GM18498 (cell line): ENCODE data around the gene FGFRL1.
A peak's percentile ranks its signal among the peaks of the same experiment; 100 is the strongest.

Experiments
- ATAC-seq: cut with Tn5 transposase; IDR thresholded peaks from one replicate; pipeline ENCODE4 v1.9.1; 2021; ENCODE audit warnings: mild to moderate bottlenecking, moderate library complexity; ENCODE audit not compliant: unreplicated experiment

Gene FGFRL1

GRCh38 chr4:1021386-1022050 is 10.1 kb downstream of the FGFRL1 start:
- peak; percentile 67 for ATAC-seq

DNA sequence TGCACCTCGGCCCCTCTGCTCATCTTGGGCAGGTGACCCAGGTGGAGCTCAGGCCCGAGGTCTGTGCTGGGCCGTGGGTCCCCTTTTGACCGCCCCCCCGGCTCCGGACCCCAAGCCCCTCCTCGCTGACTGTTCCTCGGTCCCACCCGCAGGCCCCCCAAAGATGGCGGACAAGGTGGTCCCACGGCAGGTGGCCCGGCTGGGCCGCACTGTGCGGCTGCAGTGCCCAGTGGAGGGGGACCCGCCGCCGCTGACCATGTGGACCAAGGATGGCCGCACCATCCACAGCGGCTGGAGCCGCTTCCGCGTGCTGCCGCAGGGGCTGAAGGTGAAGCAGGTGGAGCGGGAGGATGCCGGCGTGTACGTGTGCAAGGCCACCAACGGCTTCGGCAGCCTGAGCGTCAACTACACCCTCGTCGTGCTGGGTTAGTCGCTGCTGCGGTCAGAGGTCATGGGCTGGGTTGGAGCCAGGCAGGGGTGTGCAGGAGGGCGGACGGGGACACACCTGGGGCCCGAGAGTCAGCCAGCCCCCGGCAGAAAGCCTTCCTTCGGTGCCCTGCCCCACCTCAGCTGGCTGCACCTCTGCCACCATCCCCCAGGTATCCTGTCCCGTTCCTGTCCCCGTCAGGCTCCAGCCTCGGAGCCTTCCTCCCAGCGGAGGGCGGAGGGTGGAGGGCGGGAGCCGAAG is 10.8 kb downstream of the FGFRL1 start:
- no peak for ATAC-seq

DNA sequence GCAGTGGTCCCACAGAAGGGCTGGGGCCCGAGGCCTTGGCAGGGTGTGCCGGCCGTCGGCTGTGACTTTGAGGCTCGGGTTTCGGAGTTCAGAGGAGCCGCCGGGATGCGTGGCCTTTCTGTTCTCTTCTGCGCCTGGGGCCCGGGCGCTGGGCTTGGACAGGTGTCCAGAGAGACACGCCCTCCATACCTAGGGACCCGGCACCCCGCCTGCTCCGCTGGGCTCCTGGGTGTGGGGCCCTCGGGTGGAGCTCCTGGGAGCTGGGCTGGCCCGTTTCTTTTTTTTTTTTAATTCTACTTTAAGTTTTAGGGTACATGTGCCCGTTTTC is 11.3 kb downstream of the FGFRL1 start:
- ATAC-seq = no peak

- no peak for ATAC-seq
Measured at GRCh38 chr4:1023075-1023640, 11.7 kb downstream of the FGFRL1 start.

- ATAC-seq = no peak
Measured at GRCh38 chr4:1023895-1024740, 12.7 kb downstream of the FGFRL1 start.

GRCh38 chr4:1024882-1025545 is 13.6 kb downstream of the FGFRL1 start:
- no peak for ATAC-seq

- ATAC-seq = peak; percentile 64
Measured at GRCh38 chr4:1026115-1026514, 14.7 kb downstream of the FGFRL1 start.

- no peak for ATAC-seq
Measured at GRCh38 chr4:1027219-1027914, 15.9 kb downstream of the FGFRL1 start.

- ATAC-seq = no peak
Measured at GRCh38 chr4:1027915-1028238, 16.5 kb downstream of the FGFRL1 start.

DNA sequence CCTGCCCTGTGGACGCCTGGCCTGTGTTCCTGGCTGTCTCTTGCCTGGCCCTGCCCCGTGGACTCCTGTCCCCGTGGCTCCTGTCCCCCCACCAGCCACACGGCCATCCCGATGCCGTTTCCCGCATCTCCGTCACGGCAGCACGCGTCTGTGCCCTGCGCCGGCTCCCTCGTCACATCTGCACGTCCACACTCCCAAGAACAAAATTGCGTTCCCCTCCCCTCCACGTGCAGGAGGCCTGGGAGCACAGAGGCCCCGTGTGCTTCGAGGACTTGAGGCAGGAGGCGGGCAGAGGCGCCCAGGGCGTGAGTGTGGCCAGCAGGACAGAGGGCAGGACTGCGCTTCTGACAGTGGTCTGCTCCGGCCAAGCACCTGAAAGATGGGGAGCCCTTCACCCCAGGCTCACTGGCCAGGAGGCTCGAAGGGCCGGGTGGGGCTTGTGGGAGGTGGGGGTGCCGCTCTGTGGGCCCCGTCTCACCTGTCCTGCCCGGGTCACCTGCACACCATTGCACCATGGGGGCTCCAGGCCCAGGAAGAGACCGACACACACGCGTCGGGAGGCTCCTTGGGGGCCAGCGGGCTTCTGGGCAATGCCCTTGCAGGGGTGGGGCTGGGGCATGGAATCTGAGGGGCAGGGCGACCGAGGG is 17.3 kb downstream of the FGFRL1 start:
- ATAC-seq = no peak

GRCh38 chr4:1029529-1029928 is 18.1 kb downstream of the FGFRL1 start:
- ATAC-seq = no peak

- no peak for ATAC-seq
Measured at GRCh38 chr4:1030031-1030430, 18.6 kb downstream of the FGFRL1 start.

GRCh38 chr4:1030559-1030958 is 19.1 kb downstream of the FGFRL1 start:
- ATAC-seq = no peak

DNA sequence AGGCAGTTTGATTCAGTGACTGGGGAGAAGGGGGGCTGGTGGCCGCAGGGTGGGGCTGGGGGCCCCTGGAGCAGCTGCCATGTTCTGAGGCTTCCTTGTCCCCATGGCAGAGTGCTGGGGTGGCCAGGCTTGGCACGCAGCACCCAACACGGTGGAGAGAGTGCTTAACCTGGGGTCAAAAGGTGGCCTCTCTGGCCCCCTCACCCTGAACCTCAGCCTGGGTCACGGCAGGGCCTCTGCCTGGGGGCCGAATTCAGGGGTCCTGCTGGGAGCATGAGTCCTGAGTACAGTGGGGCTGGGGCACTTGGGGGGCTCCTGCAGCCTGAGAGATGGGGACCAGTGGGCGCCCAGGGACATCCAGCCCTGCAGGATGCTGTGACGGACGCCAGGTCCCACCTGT is 19.9 kb downstream of the FGFRL1 start:
- ATAC-seq = no peak

DNA sequence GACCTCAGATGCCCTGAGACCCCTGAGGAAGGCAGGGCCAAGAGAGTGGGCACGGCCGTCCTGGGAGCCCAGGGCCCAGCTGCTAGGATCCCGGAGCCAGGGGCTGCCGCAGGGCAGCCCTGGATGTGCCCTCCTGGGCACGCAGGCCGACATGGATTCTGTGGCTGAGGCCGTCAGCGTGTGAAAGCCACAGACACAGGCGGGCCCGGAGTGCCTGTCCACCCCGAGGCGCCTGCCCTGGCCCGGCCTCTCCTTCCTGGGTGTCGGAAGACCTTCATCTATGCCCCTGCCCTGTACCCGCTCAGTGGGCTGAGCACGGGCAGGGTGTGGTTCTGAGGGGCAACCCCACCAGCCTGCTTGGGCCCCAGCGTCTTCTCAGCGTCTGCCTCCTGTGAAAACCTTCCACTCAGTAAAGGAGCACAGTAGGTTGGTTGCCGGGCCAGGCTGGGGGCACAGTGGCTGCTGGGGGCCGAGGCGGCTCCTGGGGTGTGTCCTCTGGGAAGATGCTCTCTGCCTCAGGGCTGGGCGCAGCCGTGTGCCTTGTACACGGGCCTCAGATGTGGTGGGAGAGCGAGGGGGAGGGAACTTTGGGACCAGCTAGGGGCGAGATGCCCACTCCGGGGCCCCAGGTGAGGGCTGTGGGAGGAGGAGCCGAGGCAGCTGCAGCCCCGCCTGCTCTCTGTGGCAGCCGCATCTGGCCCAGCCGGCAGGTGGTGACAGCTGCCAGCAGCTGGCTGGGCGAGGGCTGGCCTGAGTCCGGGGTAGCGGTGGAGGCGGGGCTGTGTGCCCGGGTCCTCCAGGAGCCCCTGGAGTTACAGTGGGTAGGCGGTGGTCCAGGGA is 20.8 kb downstream of the FGFRL1 start:
- no peak for ATAC-seq

GRCh38 chr4:1032861-1033260 is 21.4 kb downstream of the FGFRL1 start:
- ATAC-seq = no peak

DNA sequence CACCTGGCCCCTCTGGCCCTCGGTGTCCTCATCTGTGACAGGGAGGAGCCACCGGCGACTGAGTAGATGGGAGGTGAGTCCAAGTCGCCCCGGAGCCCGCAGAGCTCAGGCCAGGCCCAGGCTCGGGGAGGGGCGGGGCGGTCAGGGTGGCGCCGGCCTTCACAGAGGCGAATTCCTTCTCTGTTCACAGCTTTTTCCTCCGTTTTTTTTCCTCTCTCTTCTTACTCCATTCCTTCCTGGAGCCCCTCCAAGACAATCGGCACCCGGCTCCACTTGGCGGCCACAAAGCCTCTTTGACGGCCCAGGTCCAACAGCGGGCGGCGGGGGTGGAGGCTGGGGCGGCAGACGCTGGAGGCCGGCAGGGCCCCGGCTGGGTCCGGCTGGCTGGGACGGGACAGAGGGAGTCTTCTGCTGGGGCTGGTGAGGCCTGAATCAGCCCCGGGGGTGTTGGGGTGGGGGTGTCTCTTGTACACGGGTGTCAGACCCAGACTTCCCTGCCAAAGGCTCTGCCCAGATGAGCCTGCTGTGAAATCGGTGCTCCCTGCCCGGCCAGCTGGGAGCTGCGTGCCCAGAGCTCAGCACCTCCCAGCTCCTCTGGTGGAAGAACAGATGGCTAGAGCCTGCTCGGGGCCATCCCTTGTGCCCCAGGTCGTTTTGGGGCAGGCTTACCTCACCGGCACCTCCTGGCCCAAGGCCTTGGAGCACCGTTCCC is 22.6 kb downstream of the FGFRL1 start:
- no peak for ATAC-seq

DNA sequence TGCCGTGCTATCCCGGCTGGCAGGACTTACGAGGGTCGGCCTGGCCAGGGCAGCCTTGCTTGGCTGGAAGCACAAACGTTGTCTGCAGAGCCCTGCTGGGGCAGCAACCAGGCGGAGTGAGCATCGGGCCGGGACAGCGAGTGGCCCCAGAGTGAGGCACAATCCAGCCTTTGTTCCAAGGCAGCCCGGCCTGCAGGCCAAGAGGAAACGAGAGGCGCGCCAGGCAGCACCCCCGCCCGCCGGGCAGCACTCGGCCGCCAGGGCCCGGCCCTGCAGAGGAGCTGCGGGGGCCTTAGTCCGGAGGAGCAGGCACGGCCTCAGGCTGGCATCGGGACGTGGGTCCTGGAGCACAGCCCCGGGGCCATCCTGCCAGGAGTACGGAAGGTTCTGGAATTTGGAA is 24.1 kb downstream of the FGFRL1 start:
- ATAC-seq = no peak

GRCh38 chr4:1036095-1036494 is 24.7 kb downstream of the FGFRL1 start:
- ATAC-seq = no peak
